NT2/D1 (cell line): ENCODE data around the gene ARHGAP28.

Experiments
- SUZ12 ChIP-seq: IDR thresholded peaks from 2 replicates; pipeline ENCODE4 v1.6.1; 2011; ENCODE audit not compliant: insufficient read length, insufficient read depth; ENCODE audit errors: extremely low read depth
- ZNF274 ChIP-seq: IDR thresholded peaks from 2 replicates; pipeline ENCODE4 v1.6.1; 2011; ENCODE audit warnings: mild to moderate bottlenecking, low read depth, low read length

GRCh38 chr18:6751222-6751621 lies 21.7 kb downstream of the ARHGAP28 start:
- TF ChIP-seq ZNF274, result no peak
- no peak for TF ChIP-seq SUZ12
